ENCODE measurements around the gene WDR55.

- TF ChIP-seq CTCF (IDR thresholded peaks at IDR 0.05; ENCODE audit: control extremely low read depth in 1 of 3, insufficient read depth in 1 of 3, low read depth in 1 of 3, low read length in 3 of 3) (no peak), CEBPB (IDR thresholded peaks at IDR 0.05; ENCODE audit: low read depth, low read length) (no peak), TEAD4 (IDR thresholded peaks at IDR 0.05; ENCODE audit: low read depth, low read length) (no peak), CHD2 (IDR thresholded peaks at IDR 0.05; ENCODE audit: low read length) (no peak), EZH2 (IDR thresholded peaks at IDR 0.05; ENCODE audit: low read depth, low read length, severe bottlenecking) (no peak), KDM5A (IDR thresholded peaks at IDR 0.05; ENCODE audit: low read length) (no peak), YY1 (IDR thresholded peaks at IDR 0.05; ENCODE audit: low read depth, low read length) (no peak), JUND (IDR thresholded peaks at IDR 0.05; ENCODE audit: low read length) (no peak), POLR2A (IDR thresholded peaks at IDR 0.05; ENCODE audit: control extremely low read depth in 1 of 2, low read depth in 2 of 2, low read length in 2 of 2) (no peak), POLR2AphosphoS5 (IDR thresholded peaks at IDR 0.05; ENCODE audit: low read depth, low read length) (no peak), CHD1 (IDR thresholded peaks at IDR 0.05; ENCODE audit: low read depth, low read length) (no peak)
These were observed 31.7 kb upstream of the WDR55 start, which contains the start of gene CD14 for GRCh38 chr5:140633021-140633471.

All from H1 (cell line).